Activated B cell treated with CpG ODN at 0.5 μM for 24 hours (primary cell): ENCODE measurements around the gene PRKCQ. TPM values are rescaled to one million over a fixed set of nuclear protein-coding genes. Genes with fewer than 3 reads are reported as not detected.

Experiments
- ATAC-seq: fragments of 200-7000 bp; cut with Tn5 transposase; one replicate; pipeline ENCODE4 v1.10.0; 2021; ENCODE audit warnings: low read depth, mild to moderate bottlenecking, moderate library complexity
- CTCF ChIA-PET: fragments of 350-600 bp; sonication (Branson Sonifier 250); formaldehyde crosslinking; loops from one replicate; lab custom pipeline; 2021; ENCODE audit warnings: antibody characterized with exemption; lab: Charles Lee
- POLR2A ChIA-PET: fragments of 350-600 bp; sonication (Branson Sonifier 250); formaldehyde crosslinking; loops from one replicate; lab custom pipeline; 2021; ENCODE audit warnings: antibody characterized with exemption; lab: Charles Lee
- DNase-seq: peaks from one replicate; pipeline ENCODE4 v3.0.0; 2022
- H3K27ac Mint-ChIP-seq: one replicate; pipeline ENCODE4 v1.8.0; 2020; ENCODE audit warnings: mixed read lengths
- H3K27me3 Mint-ChIP-seq: one replicate; pipeline ENCODE4 v1.8.0; 2021; ENCODE audit warnings: mixed read lengths
- H3K36me3 Mint-ChIP-seq: one replicate; pipeline ENCODE4 v1.8.0; 2021; ENCODE audit warnings: low read depth, mixed read lengths
- H3K4me1 Mint-ChIP-seq: one replicate; pipeline ENCODE4 v1.8.0; 2021; ENCODE audit warnings: mixed read lengths
- H3K4me3 Mint-ChIP-seq: one replicate; pipeline ENCODE4 v1.8.0; 2020; ENCODE audit warnings: mild to moderate bottlenecking, mixed read lengths
- H3K9me3 Mint-ChIP-seq: one replicate; pipeline ENCODE4 v1.8.0; 2020; ENCODE audit warnings: mixed read lengths
- CTCF ChIP-seq: fragments of 200-600 bp; IDR thresholded peaks from one replicate; pipeline ENCODE4 v1.8.0; 2022; ENCODE audit warnings: antibody characterized with exemption, mild to moderate bottlenecking
- intact Hi-C: fragments of 100-400 bp; cut with micrococcal nuclease; formaldehyde crosslinking; loops from one replicate; pipeline ENCODE4 v1.15.1; 2024
- total RNA-seq: library from RNA; stranded (reverse); gene quantifications from 2 replicates; pipeline ENCODE4 v1.2.3, GENCODE V29; 2022

Gene PRKCQ
- total RNA-seq, 1 donor from 2014 or later, result 0.11 TPM

- H3K36me3 Mint-ChIP-seq, result no peaks in the 10 kb centered on the region
- POLR2A ChIA-PET, result interaction anchor here (1.0 to 1.5 kb wide), 3 partner anchors 105 to 242 kb away, joined by 5 to 11 read pairs (median 6); partner anchors contain the start of gene PFKFB3
- H3K9me3 Mint-ChIP-seq, result no peaks in the 10 kb centered on the region
- DNase-seq, result no peak
- no peak for TF ChIP-seq CTCF
- no peak overlapping the region for H3K4me3 Mint-ChIP-seq
- ATAC-seq, result no peak
- CTCF ChIA-PET, result interaction anchor here (0.8 to 3.2 kb wide), 8 partner anchors 58 to 392 kb away, joined by 3 to 39 read pairs (median 6); partner anchors contain the start of gene PFKFB3
- H3K27me3 Mint-ChIP-seq, result peaks cover 6% of the 10 kb centered on the region
- no peak overlapping the region for H3K27ac Mint-ChIP-seq
- intact Hi-C loops, result loop anchor here (1.0 to 10.0 kb wide), 4 partner anchors 296 to 1409 kb away; partner anchors contain the start of gene TAF3
- H3K4me1 Mint-ChIP-seq, result peaks cover 20% of the 10 kb centered on the region
These were observed 174.4 kb downstream of the PRKCQ start for GRCh38 chr10:6405713-6406112.

GRCh38 chr10:6404127-6405072 lies 175.7 kb downstream of the PRKCQ start:
- ChIA-PET POLR2A (interaction anchor here (0.7 to 9.3 kb wide), 3 partner anchors 103 to 204 kb away, joined by 3 to 245 read pairs (median 3); partner anchors contain the start of gene PFKFB3), CTCF (interaction anchor here (2.1 to 7.5 kb wide), 4 partner anchors 202 to 391 kb away, joined by 6 to 295 read pairs (median 34); partner anchors contain the start of gene PFKFB3)
- Mint-ChIP-seq H3K27ac (no peak overlapping the region), H3K9me3 (no peaks in the 10 kb centered on the region), H3K4me1 (peaks cover 27% of the 10 kb centered on the region), H3K27me3 (peaks cover 6% of the 10 kb centered on the region), H3K36me3 (no peaks in the 10 kb centered on the region), H3K4me3 (no peak overlapping the region)
- TF ChIP-seq CTCF, result no peak
- intact Hi-C loops, result loop anchor here (10.0 kb wide), 2 partner anchors 490 to 1410 kb away; partner anchors contain the start of gene TAF3
- DNase-seq, result no peak
- ATAC-seq, result no peak

- DNase-seq (no peak), ATAC-seq (no peak)
- no peaks in the 10 kb centered on the region for H3K9me3 Mint-ChIP-seq
- no peaks in the 10 kb centered on the region for H3K36me3 Mint-ChIP-seq
- ChIA-PET CTCF (interaction anchor here (0.7 to 7.5 kb wide), 14 partner anchors 42 to 513 kb away, joined by 3 to 295 read pairs (median 10); partner anchors contain the start of genes ANKRD16, FBH1 and PFKFB3), POLR2A (interaction anchor here (0.6 to 9.3 kb wide), 4 partner anchors 21 to 252 kb away, joined by 5 to 245 read pairs (median 12); partner anchors contain the start of gene PFKFB3)
- intact Hi-C loops, result loop anchor here (10.0 kb wide), 2 partner anchors 488 to 1412 kb away; partner anchors contain the start of gene TAF3
- TF ChIP-seq CTCF, result no peak
- peaks cover 32% of the 10 kb centered on the region for H3K4me1 Mint-ChIP-seq
- no peak overlapping the region for H3K4me3 Mint-ChIP-seq
- no peak overlapping the region for H3K27ac Mint-ChIP-seq
- peaks cover 6% of the 10 kb centered on the region for H3K27me3 Mint-ChIP-seq
These were observed 177.1 kb downstream of the PRKCQ start for GRCh38 chr10:6402960-6403359.

GRCh38 chr10:6402349-6402709 lies 177.7 kb downstream of the PRKCQ start:
- Mint-ChIP-seq H3K9me3 (no peaks in the 10 kb centered on the region), H3K27me3 (peaks cover 6% of the 10 kb centered on the region), H3K27ac (no peak overlapping the region), H3K4me1 (peaks cover 32% of the 10 kb centered on the region), H3K36me3 (no peaks in the 10 kb centered on the region), H3K4me3 (no peak overlapping the region)
- ChIA-PET CTCF (interaction anchor here (0.6 to 7.5 kb wide), 50 partner anchors 8 to 779 kb away, joined by 3 to 295 read pairs (median 6); partner anchors contain the start of genes ANKRD16, FBH1, PFKFB3 and RBM17), POLR2A (interaction anchor here (0.5 to 9.3 kb wide), 19 partner anchors 11 to 550 kb away, joined by 3 to 245 read pairs (median 5); partner anchors contain the start of gene PFKFB3)
- DNase-seq (no peak), ATAC-seq (no peak)
- intact Hi-C loops, result loop anchor here (10.0 kb wide), 2 partner anchors 488 to 1412 kb away; partner anchors contain the start of gene TAF3
- no peak for TF ChIP-seq CTCF
